HG02938 (cell line): ENCODE measurements around the gene ASPA.
"Not testable (repeated sequence)": the region's sequence is repeated elsewhere in the genome, so short reads cannot be mapped to it uniquely, and the experiment has no call there.

Source experiments
- ATAC-seq: cut with Tn5 transposase; IDR thresholded peaks from one replicate; pipeline ENCODE4 v1.9.1; 2021; ENCODE audit warnings: mild to moderate bottlenecking, moderate library complexity; ENCODE audit not compliant: unreplicated experiment

ASPA gene

DNA sequence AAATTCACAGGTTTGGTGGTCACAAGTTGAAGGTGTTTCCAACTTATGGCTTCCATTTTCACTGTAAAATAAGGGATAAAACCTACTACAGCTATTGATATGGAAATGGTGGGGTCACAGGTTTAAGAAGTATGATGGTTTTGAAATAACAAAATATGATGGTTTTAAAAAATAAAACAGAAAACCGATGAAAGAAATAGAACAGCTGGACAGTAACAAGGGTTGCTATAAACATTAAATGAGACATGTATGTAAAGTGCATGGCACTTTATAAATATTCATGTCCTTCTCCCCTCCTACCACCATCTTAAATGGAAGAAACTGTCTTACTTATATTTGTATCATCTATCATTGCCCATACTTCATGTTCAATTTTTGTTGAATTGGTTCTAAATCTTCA lies 31.3 kb downstream of the ASPA start:
- ATAC-seq, result no peak

DNA sequence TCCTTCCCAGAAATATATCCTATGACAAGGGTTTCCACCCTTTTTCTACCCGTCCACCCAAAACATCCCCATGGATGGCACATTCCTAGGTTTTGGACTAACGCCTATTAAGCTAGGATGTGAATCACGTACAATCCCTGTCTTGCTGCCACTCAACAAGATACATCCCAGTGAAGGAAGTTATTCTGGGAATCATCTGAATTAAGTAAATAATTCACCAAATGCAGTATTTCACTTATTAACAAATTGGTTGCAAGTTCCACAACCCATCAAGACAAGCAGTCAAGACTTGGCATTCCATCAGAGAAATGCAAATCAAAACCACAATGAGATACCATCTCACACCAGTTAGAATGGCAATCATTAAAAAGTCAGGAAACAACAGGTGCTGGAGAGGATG lies 32.1 kb downstream of the ASPA start:
- no peak for ATAC-seq

DNA sequence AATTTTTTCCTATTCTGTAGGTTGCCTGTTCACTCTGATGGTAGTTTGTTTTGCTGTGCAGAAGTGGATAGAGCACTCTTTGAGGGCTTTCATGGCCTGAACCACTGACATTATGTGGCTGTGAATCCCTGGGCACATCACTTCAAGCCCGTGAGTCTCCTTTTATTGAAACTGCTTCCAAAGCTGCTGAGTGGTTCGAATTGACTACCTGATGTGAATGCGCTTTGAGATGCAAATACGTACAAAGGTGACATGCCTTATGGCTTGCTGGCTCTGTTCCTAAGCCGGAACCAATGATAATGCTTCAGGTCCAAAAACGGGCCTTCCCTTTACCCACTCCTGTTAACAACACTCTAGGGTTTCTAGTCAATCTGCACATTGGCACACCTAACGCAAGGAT lies 34.3 kb downstream of the ASPA start:
- no peak for ATAC-seq

DNA sequence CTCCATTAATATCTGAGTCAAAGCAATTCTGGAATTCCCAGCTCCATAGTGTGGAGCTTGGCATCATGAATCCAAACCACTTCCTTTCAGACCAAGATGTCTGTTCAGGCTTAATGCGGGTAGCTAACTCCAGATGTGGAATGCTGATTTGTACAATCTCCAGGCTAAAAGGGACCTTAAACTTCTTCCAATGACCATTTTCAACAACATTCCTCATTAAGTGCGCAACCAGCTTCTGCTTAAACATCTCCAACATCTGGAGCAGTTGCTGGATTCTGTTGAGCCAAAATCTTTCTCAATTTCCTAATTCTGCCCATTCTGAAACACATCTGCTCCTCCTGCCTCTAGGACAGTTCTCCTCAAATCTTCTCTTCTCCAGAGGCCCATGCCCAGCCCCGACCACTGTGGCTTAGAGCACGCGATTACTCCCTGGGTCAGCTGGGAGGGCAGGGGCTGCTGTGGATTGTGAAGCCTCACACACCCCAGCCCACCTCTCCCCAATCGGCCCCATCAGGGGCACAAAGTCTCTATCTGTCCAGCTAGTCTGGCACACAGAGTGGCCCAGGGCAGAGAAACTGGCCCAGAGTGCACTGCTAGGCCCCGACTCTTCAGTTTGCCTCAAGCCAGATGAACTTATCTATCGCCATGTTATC lies 36.2 kb downstream of the ASPA start:
- no peak for ATAC-seq

DNA sequence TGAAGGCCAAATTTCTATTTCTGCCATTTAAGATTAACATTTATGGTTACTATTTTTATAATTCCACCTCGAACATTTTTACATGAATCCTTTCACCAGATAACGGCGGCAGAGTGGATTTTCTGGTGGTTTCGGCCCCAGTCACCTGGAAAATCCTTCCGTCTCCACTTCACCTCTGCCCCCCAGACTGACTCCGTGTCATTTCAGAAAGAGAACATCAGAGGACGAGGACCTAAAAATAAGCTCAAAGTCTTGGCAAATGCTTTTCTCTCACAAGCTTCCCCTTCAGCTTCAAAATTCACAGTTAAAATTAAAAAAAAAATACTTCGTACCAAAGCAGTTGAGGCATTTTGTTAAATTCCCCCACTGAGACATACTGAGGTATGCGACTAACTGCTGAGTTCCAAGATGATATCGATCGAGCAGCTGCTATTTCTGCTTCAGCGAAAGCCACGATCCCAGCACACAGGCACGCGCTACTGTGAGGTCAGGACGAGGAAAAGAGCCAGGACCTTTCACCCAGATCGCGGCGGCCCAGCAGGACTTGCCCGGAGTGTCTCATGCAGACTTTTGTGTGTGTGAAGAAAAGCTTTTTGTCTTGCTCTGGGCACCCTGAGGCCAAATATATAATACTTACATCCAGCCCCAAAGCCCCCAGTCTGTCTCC lies 36.8 kb downstream of the ASPA start:
- ATAC-seq, result no peak

DNA sequence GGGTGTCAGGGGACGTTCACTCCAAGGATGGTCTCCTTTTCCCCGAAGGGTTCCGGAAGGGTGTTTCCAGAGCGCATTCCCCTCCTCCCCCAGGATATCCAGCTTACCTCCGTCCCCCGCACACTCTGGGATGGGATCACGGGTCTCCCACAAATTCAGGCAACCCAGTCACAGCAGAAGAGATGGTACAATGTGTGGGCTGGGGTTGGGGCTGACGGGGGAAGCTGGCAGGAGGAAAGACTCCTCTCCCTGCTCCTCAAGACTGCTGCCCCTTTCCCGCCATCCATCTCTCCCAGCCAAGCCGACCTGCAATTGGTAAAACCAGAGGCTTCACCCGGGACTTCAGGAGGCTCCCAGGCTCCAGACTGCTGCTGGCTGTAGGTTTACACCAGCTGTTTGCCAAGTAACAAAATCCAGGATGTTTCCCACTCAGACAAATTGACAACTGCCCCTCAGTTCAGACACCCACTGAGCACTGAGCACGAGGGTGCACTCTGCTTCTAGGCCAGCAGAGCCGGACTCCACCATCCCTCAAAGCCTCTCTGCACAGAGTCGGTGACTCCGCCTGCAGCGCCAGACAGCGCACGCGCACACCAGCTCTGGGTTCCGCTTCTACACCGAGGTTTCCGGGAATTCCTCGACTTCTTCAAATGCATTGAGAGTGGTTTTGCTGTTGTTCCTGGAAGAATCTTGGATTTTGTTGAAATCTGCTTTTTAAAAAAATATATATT lies 37.7 kb downstream of the ASPA start:
- ATAC-seq, result no peak

DNA sequence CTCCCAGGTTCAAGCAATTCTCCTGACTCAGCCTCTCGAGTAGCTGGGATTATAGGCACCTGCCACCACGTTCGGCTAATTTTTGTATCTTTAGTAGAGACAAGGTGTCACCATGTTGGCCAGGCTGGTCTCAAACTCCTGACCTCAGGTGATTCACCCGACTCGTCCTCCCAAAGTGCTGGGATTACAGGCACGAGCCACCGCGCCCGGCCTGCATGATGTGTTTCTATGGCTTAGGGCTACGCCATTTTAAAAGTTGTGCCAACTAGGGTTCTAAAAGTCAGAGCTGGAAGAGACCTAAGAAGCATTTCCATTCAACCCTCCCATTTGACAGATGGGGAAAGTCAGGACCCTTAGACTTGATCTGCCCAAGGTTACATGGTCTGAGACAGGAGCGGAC lies 38.4 kb downstream of the ASPA start:
- ATAC-seq, result not testable (repeated sequence)

DNA sequence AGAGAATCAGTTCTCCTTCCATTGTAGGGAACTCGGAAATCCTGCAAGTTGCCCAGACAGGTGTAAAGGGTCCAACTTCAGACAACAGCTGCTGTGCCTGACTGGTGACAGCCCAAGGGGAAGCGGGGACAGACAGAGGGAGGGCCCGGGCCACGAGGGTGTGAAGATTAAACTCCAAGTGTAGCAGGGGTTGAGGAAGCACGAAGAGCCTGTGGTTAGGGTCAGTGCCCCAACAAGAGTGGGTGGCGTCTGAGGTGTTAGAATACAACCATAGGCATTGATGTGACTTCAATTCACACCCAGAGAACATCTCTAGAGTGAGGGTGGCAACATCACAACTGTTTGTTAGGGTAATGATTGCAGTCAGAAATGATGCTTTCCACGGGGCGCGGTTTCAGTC lies 39.1 kb downstream of the ASPA start:
- no peak for ATAC-seq

DNA sequence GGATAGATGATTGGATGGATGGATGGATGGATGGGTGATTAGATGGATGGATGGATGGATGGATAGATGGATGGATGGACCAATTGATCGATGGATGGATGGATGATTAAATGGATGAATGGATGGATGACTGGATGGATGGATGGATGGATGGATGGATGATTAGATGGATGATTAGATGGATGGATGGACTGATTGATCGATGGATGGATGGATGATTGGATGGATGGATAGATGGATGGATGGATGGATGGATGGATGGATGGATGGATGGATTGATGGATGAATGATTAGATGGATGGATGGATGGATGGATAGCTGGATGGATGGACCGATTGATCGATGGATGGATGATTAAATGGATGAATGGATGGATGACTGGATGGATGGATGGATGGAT lies 43.7 kb downstream of the ASPA start:
- ATAC-seq, result not testable (repeated sequence)

DNA sequence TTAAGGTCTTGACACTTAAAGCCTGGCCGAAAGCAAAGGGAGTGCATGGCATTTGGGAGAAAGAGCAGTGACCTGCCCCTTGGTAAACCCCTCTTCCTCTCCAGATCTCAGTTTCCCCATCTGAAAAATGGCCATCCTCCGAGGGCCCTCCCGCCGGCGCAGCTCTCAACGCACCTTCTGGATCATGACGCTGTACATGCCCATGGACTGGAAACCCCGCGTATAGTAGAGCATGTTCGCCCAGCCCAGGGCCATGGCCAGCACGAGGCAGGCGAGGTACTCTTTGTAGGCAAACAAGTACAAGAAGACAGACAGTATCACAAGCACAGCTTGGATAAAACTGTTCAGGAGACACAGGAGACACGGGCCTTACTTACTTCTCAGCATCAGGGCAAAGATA lies 48.2 kb downstream of the ASPA start:
- no peak for ATAC-seq

DNA sequence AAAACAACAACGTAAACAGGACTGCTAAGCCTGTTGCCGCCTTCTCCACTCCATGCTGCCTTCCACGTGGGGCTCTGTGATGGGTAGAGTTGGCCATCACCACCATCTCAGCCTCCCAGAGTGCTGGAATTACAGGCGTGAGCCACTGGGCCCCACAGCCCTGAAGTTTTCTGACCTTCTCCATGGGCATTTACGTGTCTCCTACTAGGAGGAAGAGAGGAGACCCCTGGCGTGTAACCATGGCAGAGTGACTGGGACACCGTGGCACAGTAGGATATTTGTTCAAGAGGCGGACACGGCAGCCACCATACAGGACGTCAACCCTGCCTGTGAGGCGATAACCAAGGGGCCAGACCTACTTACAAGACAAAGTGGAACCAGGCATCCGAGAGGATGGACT lies 50.7 kb downstream of the ASPA start:
- no peak for ATAC-seq

DNA sequence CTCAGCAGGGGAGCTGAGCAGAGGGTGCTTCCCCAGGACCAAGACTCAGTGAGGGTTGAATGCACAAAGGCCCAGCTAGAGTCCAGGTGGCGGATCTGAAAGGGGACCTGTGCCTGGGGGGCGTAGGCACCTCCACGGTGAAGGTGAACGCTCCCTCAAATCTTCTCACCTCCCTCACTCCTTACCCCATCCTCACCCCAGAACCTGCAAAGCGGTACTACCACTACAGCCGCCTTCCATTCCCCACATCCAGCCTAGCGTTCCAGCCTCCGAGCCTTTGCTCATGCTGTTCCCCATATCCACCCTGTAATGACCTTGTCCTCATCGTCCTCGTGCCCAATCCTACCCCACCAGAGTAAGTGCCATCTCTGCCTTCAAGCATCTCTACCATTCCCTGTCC lies 51.2 kb downstream of the ASPA start:
- no peak for ATAC-seq

DNA sequence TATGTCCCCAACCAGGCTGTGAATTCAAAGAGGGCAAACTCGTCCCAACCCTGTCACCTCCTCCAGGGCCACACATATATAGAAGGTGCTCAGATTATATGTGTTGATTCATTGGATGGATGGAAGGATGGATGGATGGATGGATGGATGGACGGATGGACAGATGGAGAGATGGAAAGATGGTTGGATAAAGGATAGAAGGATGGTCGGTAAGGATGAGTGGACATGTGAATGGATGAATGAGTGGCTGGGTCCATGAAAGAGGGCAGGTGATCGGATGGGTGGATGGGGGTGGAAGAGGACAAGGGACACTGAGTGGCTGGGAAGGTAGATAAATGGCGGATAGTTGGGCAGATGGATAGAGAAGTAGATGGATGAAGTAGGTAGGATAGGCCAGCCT lies 51.7 kb downstream of the ASPA start:
- ATAC-seq, result no peak

DNA sequence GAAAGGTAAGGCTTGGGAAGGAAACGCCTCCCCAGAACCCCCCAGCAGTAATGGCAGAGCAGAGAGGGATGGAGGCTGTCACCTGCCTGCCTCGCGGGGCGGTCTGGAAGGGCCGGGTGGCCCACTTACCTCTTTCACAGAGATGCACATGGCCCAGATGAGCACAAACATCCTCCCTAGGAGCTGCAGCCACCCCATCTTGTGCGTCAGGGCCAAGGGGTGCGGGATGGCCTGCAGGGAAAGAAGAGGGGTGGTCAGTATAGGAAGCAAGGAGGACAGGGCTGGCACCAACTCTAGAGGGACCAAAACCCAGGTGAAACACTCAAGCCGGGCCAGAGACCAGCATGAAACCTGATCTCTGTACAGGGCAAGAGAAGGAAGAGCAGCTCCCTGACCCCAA lies 52.1 kb downstream of the ASPA start:
- no peak for ATAC-seq

DNA sequence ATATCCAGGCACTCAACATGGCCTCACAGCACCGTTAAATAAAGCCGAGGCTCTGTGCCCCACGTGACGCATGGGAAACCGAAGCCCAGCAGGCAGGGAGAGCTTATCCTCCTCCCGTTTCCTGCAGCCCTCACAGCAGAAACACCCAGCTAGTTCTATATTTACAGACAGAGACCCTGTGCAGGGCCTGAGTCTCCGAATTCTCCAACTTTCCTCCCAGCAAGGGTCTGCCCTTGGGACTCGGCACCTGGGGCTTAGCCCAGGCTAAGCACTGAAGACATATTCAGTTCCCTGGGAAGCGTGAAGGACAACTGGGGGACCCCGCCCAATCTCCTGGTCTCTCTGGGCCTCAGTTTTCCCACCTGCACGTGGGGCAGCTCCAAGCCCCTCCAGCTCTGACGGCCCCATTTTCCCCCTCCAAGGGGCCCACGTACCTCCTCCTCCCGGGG lies 52.6 kb downstream of the ASPA start:
- ATAC-seq, result no peak

DNA sequence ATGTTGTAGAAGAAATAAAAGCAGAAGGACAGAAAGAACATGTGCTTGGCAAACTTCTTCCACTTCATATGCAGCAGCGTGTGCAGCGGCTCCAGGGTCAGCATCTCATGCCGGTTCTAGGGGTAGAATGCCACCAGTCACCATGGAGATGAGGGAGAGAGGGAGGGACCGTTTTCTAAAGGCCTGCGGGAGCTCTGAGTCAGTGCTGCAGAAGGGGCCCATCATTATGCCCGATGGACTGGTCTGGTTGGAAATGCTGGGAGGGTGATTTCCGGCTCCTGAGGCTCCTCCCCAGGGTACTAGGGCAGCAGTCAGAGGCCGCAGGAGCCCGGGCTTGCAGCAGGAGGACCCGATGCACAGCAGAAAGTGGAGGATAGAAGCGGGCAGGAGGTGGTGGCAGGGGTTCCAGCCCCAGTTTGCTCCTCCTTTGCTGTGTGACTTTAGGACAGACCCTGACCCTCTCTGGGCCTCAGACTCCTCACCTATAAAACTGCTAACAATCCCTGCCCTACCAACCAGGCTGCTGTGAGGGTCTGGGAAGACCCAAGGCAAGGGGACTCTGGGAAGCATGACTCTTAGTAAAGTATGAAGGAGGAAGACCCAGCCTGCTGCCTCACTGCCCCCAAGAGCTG lies 53.2 kb downstream of the ASPA start:
- no peak for ATAC-seq

DNA sequence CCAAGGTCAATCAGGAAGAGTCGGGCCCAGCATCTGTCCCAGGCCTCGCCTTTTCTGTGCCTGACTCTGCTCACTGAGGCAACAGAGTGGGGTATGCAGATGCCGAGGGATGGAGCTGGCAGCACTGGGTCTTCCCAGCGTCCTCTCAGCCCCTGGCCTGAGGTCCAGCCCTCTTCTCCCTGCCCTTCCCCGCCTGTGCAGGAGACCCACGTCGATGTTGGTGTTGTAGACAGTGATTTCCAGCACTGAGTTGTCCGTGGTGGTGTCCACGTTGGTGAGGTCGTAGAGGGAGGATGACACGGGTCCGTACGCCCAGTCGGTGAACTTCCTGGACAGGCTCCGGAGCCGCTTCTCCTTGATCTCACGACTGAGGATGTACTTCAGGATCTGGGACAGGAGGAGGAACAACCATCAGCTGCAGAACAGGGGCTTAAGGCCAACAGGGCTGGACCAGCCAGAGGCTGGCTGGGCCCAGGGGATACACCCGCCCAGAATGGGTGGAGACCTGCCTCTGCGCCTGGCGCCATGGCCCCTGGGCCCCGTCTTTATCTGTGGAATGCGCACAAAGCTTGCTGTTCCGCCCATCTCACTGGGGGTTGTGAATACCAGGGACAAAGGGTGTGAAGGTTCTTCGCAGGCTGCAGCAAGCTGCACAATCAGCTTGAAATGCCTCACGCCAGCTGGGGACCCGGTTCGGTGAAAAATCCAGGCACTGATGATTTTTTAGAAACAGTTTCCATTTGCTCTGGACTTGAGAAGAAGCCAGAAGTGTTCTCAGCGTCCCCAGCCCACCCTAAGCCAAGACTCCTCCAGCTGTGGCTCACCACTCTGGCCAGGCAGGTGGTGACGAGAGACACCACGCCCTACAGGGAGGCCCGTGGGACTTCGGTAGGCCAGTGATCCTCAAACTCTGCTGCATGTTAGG lies 54.3 kb downstream of the ASPA start:
- no peak for ATAC-seq

DNA sequence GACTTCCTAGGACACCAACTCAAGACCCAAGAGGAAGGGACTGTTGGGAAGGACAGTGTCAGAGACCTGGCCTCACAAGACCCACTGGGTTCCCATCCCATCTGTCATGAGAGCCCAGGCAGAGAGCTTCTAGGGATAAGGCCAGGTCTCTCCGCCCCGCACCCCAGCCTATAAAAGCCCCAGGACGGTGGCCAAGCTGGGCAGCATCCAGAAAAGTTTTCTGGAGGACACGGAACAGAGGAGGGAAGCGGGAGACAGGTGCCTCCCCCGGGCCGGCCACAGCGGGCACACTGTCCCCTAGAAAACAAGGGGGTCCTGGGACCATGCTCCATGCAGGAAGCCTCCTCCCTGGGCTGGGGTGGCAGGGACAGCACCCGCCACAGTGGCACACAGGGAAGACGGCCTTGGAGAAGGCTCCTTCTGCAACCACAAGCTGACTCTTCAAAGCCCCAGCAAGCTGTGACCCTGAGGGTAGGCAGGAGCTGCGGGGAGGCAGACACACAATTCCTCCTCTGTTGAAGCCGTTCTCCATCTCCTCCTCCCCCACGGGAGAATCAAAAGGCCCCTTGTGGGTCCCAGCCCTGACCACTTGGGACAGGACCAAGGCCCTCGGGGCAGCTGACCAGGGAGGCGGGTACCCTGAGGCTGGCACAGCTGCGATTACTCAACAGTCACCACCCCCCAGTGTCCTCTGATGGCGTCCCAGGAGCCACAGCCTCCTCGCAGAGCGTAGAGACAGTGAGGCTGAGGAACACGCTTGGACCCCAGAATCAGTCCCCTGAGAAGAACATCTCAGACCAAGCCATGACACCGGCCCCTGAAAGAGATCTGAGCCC lies 55.7 kb downstream of the ASPA start:
- no peak for ATAC-seq

DNA sequence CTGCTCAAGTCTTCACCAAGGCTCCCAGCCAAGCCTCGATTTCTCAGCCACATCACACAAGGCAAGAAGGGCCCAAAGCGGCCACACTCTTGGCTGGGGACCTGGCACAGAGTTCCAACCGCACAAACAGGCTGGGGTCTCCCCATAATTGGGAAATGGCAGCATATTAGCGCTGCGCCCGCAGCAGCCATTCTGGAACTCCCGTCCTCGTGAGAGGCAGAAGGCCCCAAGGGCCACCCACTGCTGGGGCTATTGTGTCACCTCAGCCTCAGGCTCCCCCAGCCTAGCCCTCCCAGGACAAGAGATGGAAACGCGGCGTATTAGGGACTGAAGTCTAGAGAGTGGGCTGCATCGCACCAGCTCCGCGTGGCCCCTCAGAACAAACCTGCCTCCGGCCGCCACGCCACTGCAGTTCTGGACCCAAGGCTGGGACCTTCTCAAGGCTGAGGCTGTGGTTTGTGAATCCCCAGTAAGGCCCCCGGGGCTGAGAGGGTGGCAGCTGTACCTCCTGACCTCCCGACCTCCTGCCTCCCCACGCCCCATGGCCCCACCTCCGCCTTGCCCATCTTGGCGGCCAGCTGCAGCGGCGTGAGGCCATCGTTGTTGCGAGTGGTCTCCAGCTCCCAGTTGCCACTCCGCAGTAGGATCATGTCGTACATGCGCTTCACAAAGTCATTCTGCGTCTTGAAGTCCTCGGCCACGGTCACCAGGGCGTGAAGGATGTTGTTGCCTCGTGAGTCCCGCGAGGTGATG lies 56.5 kb downstream of the ASPA start:
- no peak for ATAC-seq
